GM12864 (cell line): ENCODE measurements around the gene RPL21.

Source experiments
- DNase-seq: peaks from one replicate; pipeline ENCODE4 v3.0.0-alpha.2; 2011; ENCODE audit warnings: low read depth
- H3K4me3 ChIP-seq: 2 replicates; pipeline ENCODE4 v1.5.1; 2011; ENCODE audit warnings: mild to moderate bottlenecking, low read depth, low read length, control low read depth
- TF ChIP-seq, protein P1 (sequence below): IDR thresholded peaks from 2 replicates; pipeline ENCODE4 v1.5.1; 2011; ENCODE audit warnings: low read depth, mild to moderate bottlenecking, moderate library complexity, low read length, control low read depth, inconsistent platforms; ENCODE audit errors: missing control alignments

The RPL21 gene

DNA sequence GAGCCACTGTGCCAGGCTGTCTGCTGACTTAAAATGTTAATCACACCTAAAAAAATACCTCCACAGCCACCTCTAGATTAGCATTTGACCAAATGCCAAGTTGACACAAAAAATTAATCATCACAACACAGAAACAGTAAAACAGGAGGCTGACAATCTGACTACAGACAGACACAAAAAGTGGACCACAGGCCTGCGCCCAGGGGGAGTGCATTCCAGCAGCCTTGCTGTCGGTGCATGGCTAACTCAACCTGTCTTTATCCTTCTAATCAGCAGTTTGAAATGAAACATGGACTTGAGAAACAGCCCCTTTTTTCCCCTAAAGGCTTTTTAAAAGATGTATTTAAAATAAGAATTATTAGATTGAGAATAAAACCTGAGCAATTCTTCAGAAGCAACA, 53.3 kb downstream of the RPL21 start:
- TF ChIP-seq, protein P1, sequence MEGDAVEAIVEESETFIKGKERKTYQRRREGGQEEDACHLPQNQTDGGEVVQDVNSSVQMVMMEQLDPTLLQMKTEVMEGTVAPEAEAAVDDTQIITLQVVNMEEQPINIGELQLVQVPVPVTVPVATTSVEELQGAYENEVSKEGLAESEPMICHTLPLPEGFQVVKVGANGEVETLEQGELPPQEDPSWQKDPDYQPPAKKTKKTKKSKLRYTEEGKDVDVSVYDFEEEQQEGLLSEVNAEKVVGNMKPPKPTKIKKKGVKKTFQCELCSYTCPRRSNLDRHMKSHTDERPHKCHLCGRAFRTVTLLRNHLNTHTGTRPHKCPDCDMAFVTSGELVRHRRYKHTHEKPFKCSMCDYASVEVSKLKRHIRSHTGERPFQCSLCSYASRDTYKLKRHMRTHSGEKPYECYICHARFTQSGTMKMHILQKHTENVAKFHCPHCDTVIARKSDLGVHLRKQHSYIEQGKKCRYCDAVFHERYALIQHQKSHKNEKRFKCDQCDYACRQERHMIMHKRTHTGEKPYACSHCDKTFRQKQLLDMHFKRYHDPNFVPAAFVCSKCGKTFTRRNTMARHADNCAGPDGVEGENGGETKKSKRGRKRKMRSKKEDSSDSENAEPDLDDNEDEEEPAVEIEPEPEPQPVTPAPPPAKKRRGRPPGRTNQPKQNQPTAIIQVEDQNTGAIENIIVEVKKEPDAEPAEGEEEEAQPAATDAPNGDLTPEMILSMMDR, result no peak
- DNase-seq, result no peak
- no peak overlapping the region for H3K4me3 ChIP-seq
